Neural progenitor cell (in vitro differentiated cells): ENCODE data around the gene LRRTM3. TPM values are rescaled to one million over a fixed set of nuclear protein-coding genes. Genes with fewer than 3 reads are reported as not detected.
A peak's percentile ranks its signal among the peaks of the same experiment; 100 is the strongest.

Experiments used
- DNase-seq: peaks from one replicate; pipeline ENCODE4 v3.0.0-alpha.2; 2016; ENCODE audit warnings: low spot score
- H2AFZ ChIP-seq: fragments of 200-600 bp; sonication (generic); replicated peaks from 2 replicates; pipeline ENCODE4 v1.6.1; 2016; ENCODE audit warnings: antibody characterized with exemption
- H3F3A ChIP-seq: fragments of 200-600 bp; sonication (generic); 2 replicates; pipeline ENCODE4 v1.6.1; 2016; ENCODE audit warnings: antibody characterized with exemption, low read depth
- H3K27ac ChIP-seq: fragments of 200-600 bp; sonication (generic); 2 replicates; pipeline ENCODE4 v1.5.1; 2016; ENCODE audit warnings: mild to moderate bottlenecking
- H3K27me3 ChIP-seq: fragments of 200-600 bp; sonication (generic); 2 replicates; pipeline ENCODE4 v1.6.1; 2016; ENCODE audit warnings: mild to moderate bottlenecking, moderate library complexity
- H3K36me3 ChIP-seq: fragments of 200-600 bp; sonication (generic); 2 replicates; pipeline ENCODE4 v1.5.1; 2016
- H3K4me1 ChIP-seq: fragments of 200-600 bp; sonication (generic); 2 replicates; pipeline ENCODE4 v1.6.1; 2016; ENCODE audit warnings: mixed run types
- H3K4me2 ChIP-seq: fragments of 200-600 bp; sonication (generic); 2 replicates; pipeline ENCODE4 v1.6.1; 2016
- H3K4me3 ChIP-seq: fragments of 200-600 bp; sonication (generic); 2 replicates; pipeline ENCODE4 v1.5.1; 2016
- H3K79me2 ChIP-seq: fragments of 200-600 bp; sonication (generic); 2 replicates; pipeline ENCODE4 v1.6.1; 2016; ENCODE audit warnings: low read depth
- H3K9ac ChIP-seq: fragments of 200-600 bp; sonication (generic); 2 replicates; pipeline ENCODE4 v1.6.1; 2016
- H3K9me3 ChIP-seq: fragments of 200-600 bp; sonication (generic); 2 replicates; pipeline ENCODE4 v1.5.1; 2016; ENCODE audit warnings: low read depth
- H4K20me1 ChIP-seq: fragments of 200-600 bp; sonication (generic); 2 replicates; pipeline ENCODE4 v1.6.1; 2016; ENCODE audit warnings: low read depth
- H3K27ac Mint-ChIP-seq: 3 replicates; pipeline ENCODE4 v1.8.0; 2021; ENCODE audit warnings: mixed read lengths
- H3K27me3 Mint-ChIP-seq: 2 replicates; pipeline ENCODE4 v1.8.0; 2022; ENCODE audit warnings: low read depth, mild to moderate bottlenecking, inconsistent platforms, moderate library complexity, mixed read lengths; ENCODE audit not compliant: insufficient read depth
- H3K36me3 Mint-ChIP-seq: 3 replicates; pipeline ENCODE4 v1.8.0; 2021; ENCODE audit warnings: mixed read lengths
- H3K4me1 Mint-ChIP-seq: 3 replicates; pipeline ENCODE4 v1.8.0; 2021; ENCODE audit warnings: mixed read lengths
- H3K4me3 Mint-ChIP-seq: 3 replicates; pipeline ENCODE4 v1.8.0; 2021; ENCODE audit warnings: mild to moderate bottlenecking, moderate library complexity, mixed read lengths
- H3K9me3 Mint-ChIP-seq: 3 replicates; pipeline ENCODE4 v1.8.0; 2020; ENCODE audit warnings: mixed read lengths
- CTCF ChIP-seq: fragments of 200-600 bp; sonication (generic); IDR thresholded peaks from 2 replicates; pipeline ENCODE4 v1.5.1; 2017; ENCODE audit warnings: antibody characterized with exemption, mild to moderate bottlenecking
- EZH2 ChIP-seq: fragments of 200-600 bp; sonication (generic); IDR thresholded peaks from 2 replicates; pipeline ENCODE4 v1.6.1; 2017; ENCODE audit warnings: antibody characterized with exemption, mild to moderate bottlenecking, moderate library complexity
- EZH2phosphoT487 ChIP-seq: fragments of 200-600 bp; sonication (generic); IDR thresholded peaks from 2 replicates; pipeline ENCODE4 v1.6.1; 2017; ENCODE audit warnings: antibody characterized with exemption
- total RNA-seq: library from RNA; depleted of rRNA; stranded (reverse); fragments of >200 nt; gene quantifications from 2 replicates; pipeline ENCODE4 v1.2.3, GENCODE V29; 2015; ENCODE audit warnings: low replicate concordance

Gene LRRTM3
- total RNA-seq, 1 donor from 2014 or later, result not detected

- Histone ChIP-seq H3K4me2 (no peak overlapping the region), H3K9ac (no peak overlapping the region), H3K4me3 (no peak overlapping the region), H2AFZ (no peak overlapping the region), H3K27ac (no peak overlapping the region), H3K4me1 (no peaks in the 10 kb centered on the region), H3K36me3 (no peaks in the 10 kb centered on the region), H3K27me3 (no peaks in the 10 kb centered on the region), H3F3A (no peaks in the 10 kb centered on the region), H3K9me3 (no peaks in the 10 kb centered on the region), H4K20me1 (no peaks in the 10 kb centered on the region), H3K79me2 (no peaks in the 10 kb centered on the region)
- Mint-ChIP-seq H3K4me3 (no peak overlapping the region), H3K36me3 (no peaks in the 10 kb centered on the region), H3K27me3 (no peaks in the 10 kb centered on the region), H3K9me3 (no peaks in the 10 kb centered on the region), H3K27ac (no peak overlapping the region), H3K4me1 (no peaks in the 10 kb centered on the region)
- DNase-seq, result no peak
- no peak for TF ChIP-seq EZH2
- no peak for TF ChIP-seq CTCF
- TF ChIP-seq EZH2phosphoT487, result no peak
These were observed 55.7 kb downstream of the LRRTM3 start for GRCh38 chr10:66981361-66982052.

GRCh38 chr10:66982053-66982420 is 56.2 kb downstream of the LRRTM3 start:
- no peaks in the 10 kb centered on the region for H3K9me3 ChIP-seq
- H3K36me3 ChIP-seq, result no peaks in the 10 kb centered on the region
- no peak overlapping the region for H3K27ac ChIP-seq
- H3K4me3 ChIP-seq, result no peak overlapping the region
- Mint-ChIP-seq H3K4me3 (no peak overlapping the region), H3K36me3 (no peaks in the 10 kb centered on the region), H3K4me1 (no peaks in the 10 kb centered on the region), H3K27me3 (no peaks in the 10 kb centered on the region), H3K9me3 (no peaks in the 10 kb centered on the region), H3K27ac (no peak overlapping the region)
- no peaks in the 10 kb centered on the region for H3F3A ChIP-seq
- no peak overlapping the region for H2AFZ ChIP-seq
- H3K27me3 ChIP-seq, result no peaks in the 10 kb centered on the region
- no peaks in the 10 kb centered on the region for H4K20me1 ChIP-seq
- no peaks in the 10 kb centered on the region for H3K4me1 ChIP-seq
- H3K4me2 ChIP-seq, result no peak overlapping the region
- H3K9ac ChIP-seq, result no peak overlapping the region
- no peak for TF ChIP-seq EZH2phosphoT487
- TF ChIP-seq EZH2, result no peak
- TF ChIP-seq CTCF, result no peak
- DNase-seq, result no peak
- no peaks in the 10 kb centered on the region for H3K79me2 ChIP-seq

GRCh38 chr10:66982792-66983474 is 57.1 kb downstream of the LRRTM3 start:
- no peak for TF ChIP-seq EZH2
- TF ChIP-seq CTCF, result no peak
- TF ChIP-seq EZH2phosphoT487, result no peak
- peak; percentile 40 for DNase-seq
- no peak overlapping the region for H3K9ac ChIP-seq
- H3K4me3 Mint-ChIP-seq, result no peak overlapping the region
- no peaks in the 10 kb centered on the region for H3K9me3 ChIP-seq
- H3K9me3 Mint-ChIP-seq, result no peaks in the 10 kb centered on the region
- H4K20me1 ChIP-seq, result no peaks in the 10 kb centered on the region
- no peak overlapping the region for H3K4me3 ChIP-seq
- H3K79me2 ChIP-seq, result no peaks in the 10 kb centered on the region
- no peak overlapping the region for H2AFZ ChIP-seq
- no peaks in the 10 kb centered on the region for H3K4me1 ChIP-seq
- no peaks in the 10 kb centered on the region for H3K4me1 Mint-ChIP-seq
- no peaks in the 10 kb centered on the region for H3F3A ChIP-seq
- H3K36me3 ChIP-seq, result no peaks in the 10 kb centered on the region
- no peak overlapping the region for H3K27ac Mint-ChIP-seq
- no peaks in the 10 kb centered on the region for H3K27me3 Mint-ChIP-seq
- no peak overlapping the region for H3K27ac ChIP-seq
- no peaks in the 10 kb centered on the region for H3K36me3 Mint-ChIP-seq
- H3K4me2 ChIP-seq, result no peak overlapping the region
- H3K27me3 ChIP-seq, result no peaks in the 10 kb centered on the region
